ENCODE results near the gene FAAP20.
"Not testable (repeated sequence)": the region's sequence is repeated elsewhere in the genome, so short reads cannot be mapped to it uniquely, and the experiment has no call there.

The FAAP20 gene

GRCh38 chr1:2163205-2163604 lies 31.4 kb downstream of the FAAP20 start:
- no peak for TF ChIP-seq ZNF274 (IDR thresholded peaks at IDR 0.05; ENCODE audit: low read depth, low read length)
- no peak overlapping the region for H3K4me3 ChIP-seq (ENCODE audit: low read length)

- no peak for TF ChIP-seq ZNF274 (IDR thresholded peaks at IDR 0.05; ENCODE audit: low read depth, low read length)
- H3K4me3 ChIP-seq (ENCODE audit: low read length): no peak overlapping the region
These were observed 33.9 kb downstream of the FAAP20 start for GRCh38 chr1:2160451-2161300.

DNA sequence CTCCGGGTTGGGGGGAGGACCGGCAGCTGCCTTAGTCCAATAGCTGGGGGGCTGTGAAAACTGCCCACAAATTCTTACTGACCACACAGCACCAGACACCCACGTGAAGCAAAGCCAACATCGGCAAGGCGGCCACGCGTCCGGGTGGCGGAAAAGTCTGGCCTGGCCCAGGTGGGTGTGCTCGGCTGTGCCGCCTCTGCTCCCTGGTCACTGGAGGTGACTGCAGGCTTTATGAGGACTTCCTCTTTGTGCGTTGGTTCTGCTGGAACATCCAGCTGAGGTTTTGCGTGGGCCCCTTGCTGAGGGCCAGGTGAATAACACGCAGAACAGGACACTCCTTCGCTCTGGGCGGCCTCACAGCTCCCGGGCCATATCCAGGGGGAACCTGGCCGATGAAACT lies 35.4 kb downstream of the FAAP20 start:
- no peak overlapping the region for H3K4me3 ChIP-seq (ENCODE audit: low read length)
- TF ChIP-seq ZNF274 (IDR thresholded peaks at IDR 0.05; ENCODE audit: low read depth, low read length): no peak

DNA sequence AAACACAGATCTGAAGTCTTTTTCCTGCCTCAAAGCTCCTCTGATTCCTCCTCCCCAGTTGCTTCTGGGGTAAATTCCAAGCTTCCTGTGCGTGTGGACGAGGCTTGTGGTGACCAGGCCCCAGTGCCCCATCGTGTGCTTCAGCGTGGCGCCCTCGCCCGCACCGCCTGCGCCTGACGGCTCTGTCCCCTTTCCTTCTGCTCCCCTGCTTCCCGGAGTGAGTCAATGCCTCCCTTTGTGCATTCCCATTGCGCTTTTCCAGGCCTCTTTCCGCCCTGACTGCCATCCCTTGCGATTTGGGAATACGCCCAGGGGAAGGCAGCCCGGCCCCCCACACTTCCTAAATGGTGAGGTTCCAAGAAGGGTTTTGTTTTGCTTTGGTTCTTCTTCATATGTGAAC lies 36.3 kb downstream of the FAAP20 start:
- no peak for TF ChIP-seq ZNF274 (IDR thresholded peaks at IDR 0.05; ENCODE audit: low read depth, low read length)
- H3K4me3 ChIP-seq (ENCODE audit: low read length): no peak overlapping the region

GRCh38 chr1:2157856-2158255 lies 36.7 kb downstream of the FAAP20 start:
- no peak for TF ChIP-seq ZNF274 (IDR thresholded peaks at IDR 0.05; ENCODE audit: low read depth, low read length)

DNA sequence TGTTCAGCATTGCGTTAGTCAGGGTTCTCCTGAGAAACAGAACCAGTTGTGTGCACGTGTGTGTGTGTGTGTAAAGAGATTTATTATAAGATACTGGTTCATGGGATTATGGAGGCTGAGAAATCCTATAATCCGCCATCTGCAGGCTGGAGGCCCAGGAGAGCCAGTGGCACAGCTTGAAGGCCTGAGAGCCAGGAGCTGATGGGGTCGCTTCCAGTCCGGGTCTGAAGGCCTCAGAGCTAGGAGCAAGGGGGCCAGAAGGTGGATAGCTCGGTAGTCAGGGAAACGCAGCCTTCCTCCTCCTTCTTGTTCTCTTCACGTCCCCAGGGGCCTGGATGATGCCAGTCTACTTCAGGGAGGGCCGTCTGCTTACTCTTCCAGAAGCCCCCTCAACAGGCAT lies 37.7 kb downstream of the FAAP20 start:
- no peak for TF ChIP-seq ZNF274 (IDR thresholded peaks at IDR 0.05; ENCODE audit: low read depth, low read length)
- no peak overlapping the region for H3K4me3 ChIP-seq (ENCODE audit: low read length)

More at GRCh38 chr1:2157856-2158255, 36.7 kb downstream of the FAAP20 start:
- no peak overlapping the region for H3K4me3 ChIP-seq (ENCODE audit: low read length)

GRCh38 chr1:2155788-2156187 lies 38.8 kb downstream of the FAAP20 start:
- no peak overlapping the region for H3K4me3 ChIP-seq (ENCODE audit: low read length)
- no peak for TF ChIP-seq ZNF274 (IDR thresholded peaks at IDR 0.05; ENCODE audit: low read depth, low read length)

- TF ChIP-seq ZNF274 (IDR thresholded peaks at IDR 0.05; ENCODE audit: low read depth, low read length): no peak
- H3K4me3 ChIP-seq (ENCODE audit: low read length): no peak overlapping the region
These were observed 39.4 kb downstream of the FAAP20 start for GRCh38 chr1:2155147-2155598.

DNA sequence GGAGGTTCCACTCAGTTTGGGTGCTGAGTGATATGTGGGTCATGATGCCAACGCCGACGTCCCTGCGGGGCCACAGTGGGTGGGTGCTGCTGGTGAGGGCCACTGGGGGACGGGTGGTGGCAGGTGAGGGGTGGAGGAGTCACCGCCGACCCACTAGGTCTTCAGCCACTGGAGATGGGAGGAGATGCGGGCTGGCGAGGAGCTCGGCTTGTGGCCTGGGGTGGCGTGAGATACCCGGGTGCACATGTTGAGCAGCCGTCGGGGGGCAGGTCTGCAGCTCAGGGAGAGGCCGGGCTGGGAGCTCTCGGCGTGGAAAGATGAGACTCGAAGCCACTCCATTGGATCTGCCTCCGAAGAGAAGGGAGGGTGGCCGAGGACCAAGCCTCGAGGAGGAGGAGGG lies 40.5 kb downstream of the FAAP20 start:
- no peak for TF ChIP-seq ZNF274 (IDR thresholded peaks at IDR 0.05; ENCODE audit: low read depth, low read length)
- no peak overlapping the region for H3K4me3 ChIP-seq (ENCODE audit: low read length)

DNA sequence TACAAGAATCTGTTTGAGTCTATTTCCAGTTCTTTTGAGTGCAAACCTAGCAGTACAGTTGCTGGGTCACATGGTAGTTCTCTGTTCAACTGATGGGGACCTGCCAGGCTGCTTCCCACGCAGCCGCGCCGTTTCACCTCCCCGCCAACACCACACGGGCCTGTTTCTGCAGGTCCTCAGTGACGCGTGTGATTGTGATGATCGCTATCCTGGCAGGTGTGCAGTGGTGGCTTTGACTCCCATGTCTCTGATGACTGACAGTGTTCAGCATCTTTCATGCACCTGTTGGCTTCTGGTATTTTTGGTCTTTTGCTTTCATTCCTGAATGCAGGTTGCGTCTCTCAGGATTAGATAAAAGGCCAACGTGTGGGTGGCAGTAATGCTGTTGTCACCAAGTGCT lies 41.6 kb downstream of the FAAP20 start:
- TF ChIP-seq ZNF274 (IDR thresholded peaks at IDR 0.05; ENCODE audit: low read depth, low read length): no peak
- H3K4me3 ChIP-seq (ENCODE audit: low read length): no peak overlapping the region

- TF ChIP-seq ZNF274 (IDR thresholded peaks at IDR 0.05; ENCODE audit: low read depth, low read length): no peak
- no peak overlapping the region for H3K4me3 ChIP-seq (ENCODE audit: low read length)
These were observed 42.7 kb downstream of the FAAP20 start for GRCh38 chr1:2151911-2152310.

- H3K4me3 ChIP-seq (ENCODE audit: low read length): no peak overlapping the region
- TF ChIP-seq ZNF274 (IDR thresholded peaks at IDR 0.05; ENCODE audit: low read depth, low read length): no peak
These were observed 43.3 kb downstream of the FAAP20 start for GRCh38 chr1:2151252-2151651.

DNA sequence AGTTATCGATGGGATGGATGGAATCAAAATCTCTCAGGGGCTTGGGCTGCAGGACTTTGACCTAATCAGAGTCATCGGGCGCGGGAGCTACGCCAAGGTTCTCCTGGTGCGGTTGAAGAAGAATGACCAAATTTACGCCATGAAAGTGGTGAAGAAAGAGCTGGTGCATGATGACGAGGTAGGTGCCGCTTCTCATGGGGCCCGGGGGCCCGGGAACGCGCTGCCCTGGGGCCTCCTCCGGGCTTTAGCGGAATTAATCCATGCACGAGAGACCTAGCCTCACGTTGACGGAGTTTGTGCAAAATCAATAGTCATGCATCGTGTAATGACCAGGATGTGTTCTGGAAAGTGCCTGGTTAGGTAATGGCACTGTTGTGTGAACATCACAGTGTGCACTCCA lies 43.8 kb downstream of the FAAP20 start:
- H3K4me3 ChIP-seq (ENCODE audit: low read length): no peak overlapping the region
- TF ChIP-seq ZNF274 (IDR thresholded peaks at IDR 0.05; ENCODE audit: low read depth, low read length): no peak

GRCh38 chr1:2148691-2149090 lies 45.9 kb downstream of the FAAP20 start:
- TF ChIP-seq ZNF274 (IDR thresholded peaks at IDR 0.05; ENCODE audit: low read depth, low read length): no peak
- H3K4me3 ChIP-seq (ENCODE audit: low read length): no peak overlapping the region

DNA sequence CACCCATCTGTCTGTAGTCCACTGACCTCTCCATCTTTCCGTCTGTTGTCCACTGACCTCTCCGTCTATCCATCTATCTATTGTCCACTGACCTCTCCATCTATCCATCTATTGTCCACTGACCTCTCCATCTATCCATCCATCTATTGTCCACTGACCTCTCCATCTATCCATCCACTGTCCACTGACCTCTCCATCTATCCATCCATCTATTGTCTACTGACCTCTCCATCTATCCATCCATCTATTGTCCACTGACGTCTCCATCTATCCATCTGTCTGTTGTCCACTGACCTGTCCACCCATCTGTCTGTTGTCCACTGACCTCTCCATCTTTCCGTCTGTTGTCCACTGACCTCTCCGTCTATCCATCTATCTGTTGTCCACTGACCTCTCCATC lies 46.7 kb downstream of the FAAP20 start:
- H3K4me3 ChIP-seq (ENCODE audit: low read length): not testable (repeated sequence)

Data from GM08714 (cell line).